Parathyroid adenoma (tissue), 2 donors: ENCODE data around the gene ATP1B2.

ENCODE experiments used
- H2AFZ ChIP-seq: fragments of 300-600 bp; sonication (generic); one replicate; pipeline ENCODE4 v1.7.0; 2017; ENCODE audit warnings: antibody characterized with exemption, mild to moderate bottlenecking
- H3K27ac ChIP-seq: fragments of 300-600 bp; sonication (generic); one replicate; pipeline ENCODE4 v1.7.0; 2017
- H3K27me3 ChIP-seq: fragments of 300-600 bp; sonication (generic); one replicate; pipeline ENCODE4 v1.7.0; 2017; ENCODE audit warnings: low read length; ENCODE audit not compliant: control insufficient read depth, insufficient read depth
- H3K36me3 ChIP-seq: fragments of 300-600 bp; sonication (generic); one replicate; pipeline ENCODE4 v1.7.0; 2017; ENCODE audit warnings: low read length; ENCODE audit not compliant: control insufficient read depth, insufficient read depth
- H3K4me1 ChIP-seq: fragments of 300-600 bp; sonication (generic); one replicate; pipeline ENCODE4 v1.7.0; 2017; ENCODE audit warnings: control low read depth
- H3K4me2 ChIP-seq: fragments of 300-600 bp; sonication (generic); one replicate; pipeline ENCODE4 v1.7.0; 2017; ENCODE audit warnings: low read length
- H3K4me3 ChIP-seq: fragments of 300-600 bp; sonication (generic); one replicate; pipeline ENCODE4 v1.7.0; 2017; ENCODE audit warnings: low read depth, low read length
- H3K79me2 ChIP-seq: fragments of 300-600 bp; sonication (generic); one replicate; pipeline ENCODE4 v1.7.0; 2017; ENCODE audit warnings: control low read depth
- H3K9ac ChIP-seq: fragments of 300-600 bp; sonication (generic); one replicate; pipeline ENCODE4 v1.7.0; 2017; ENCODE audit warnings: mild to moderate bottlenecking
- H3K9me3 ChIP-seq: fragments of 300-600 bp; sonication (generic); one replicate; pipeline ENCODE4 v1.7.0; 2017; ENCODE audit warnings: low read length; ENCODE audit not compliant: control insufficient read depth
- CTCF ChIP-seq: fragments of 300-600 bp; sonication (generic); IDR thresholded peaks from one replicate; pipeline ENCODE4 v1.7.0; 2017; ENCODE audit warnings: antibody characterized with exemption, mild to moderate bottlenecking
- donor health status: primary hyperparathyroidism.

ATP1B2 gene

GRCh38 chr17:7652388-7653356, 1.9 kb downstream of the ATP1B2 start:
- Histone ChIP-seq H3K27me3 (no peaks in the 10 kb centered on the region), H3K9ac (no peak overlapping the region), H3K79me2 (no peaks in the 10 kb centered on the region), H3K36me3 (no peaks in the 10 kb centered on the region), H2AFZ (no peak overlapping the region), H3K27ac (no peak overlapping the region), H3K4me1 (peaks cover 3% of the 10 kb centered on the region), H3K9me3 (no peaks in the 10 kb centered on the region), H3K4me3 (no peak overlapping the region), H3K4me2 (no peak overlapping the region)
- no peak for TF ChIP-seq CTCF

DNA sequence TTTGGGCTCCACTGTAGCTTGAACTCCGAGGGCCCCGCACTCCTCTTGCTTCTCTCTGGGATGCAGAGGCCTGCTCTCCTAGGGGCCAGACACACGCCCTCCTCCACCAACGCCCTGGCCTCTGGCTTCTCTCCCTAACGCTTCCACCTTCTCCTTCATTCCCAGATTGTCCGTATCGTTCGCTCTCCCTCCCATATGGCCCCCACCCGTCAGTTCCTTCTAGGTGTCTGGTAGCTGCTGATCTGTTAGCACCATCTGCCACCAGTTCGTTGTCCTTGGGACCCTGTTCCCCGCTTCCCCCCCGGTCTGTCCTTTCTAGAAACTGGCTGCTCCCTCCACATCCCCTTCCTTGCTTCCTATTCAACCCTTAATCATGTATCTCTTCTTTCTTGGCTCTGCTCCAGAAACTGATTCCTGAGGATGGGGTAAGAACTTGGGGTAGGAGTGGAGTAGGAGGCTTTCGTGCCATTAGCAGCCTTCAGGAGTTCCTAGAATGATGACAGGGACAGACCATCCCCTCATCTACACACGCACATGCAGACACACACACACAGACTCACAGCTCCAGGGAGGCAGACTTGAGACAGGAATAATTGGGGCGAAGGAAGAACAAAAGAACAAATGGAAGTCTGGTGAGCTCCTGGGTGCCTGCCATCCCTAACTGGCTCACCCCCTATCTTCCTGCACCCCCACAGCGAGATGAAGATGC, 4.3 kb downstream of the ATP1B2 start:
- no peaks in the 10 kb centered on the region for H3K27me3 ChIP-seq
- H3K9me3 ChIP-seq, result no peaks in the 10 kb centered on the region
- peaks cover 3% of the 10 kb centered on the region for H3K4me1 ChIP-seq
- H3K4me3 ChIP-seq, result no peak overlapping the region
- no peak overlapping the region for H3K27ac ChIP-seq
- H3K4me2 ChIP-seq, result no peak overlapping the region
- TF ChIP-seq CTCF, result no peak
- H3K79me2 ChIP-seq, result no peaks in the 10 kb centered on the region
- no peak overlapping the region for H3K9ac ChIP-seq
- H3K36me3 ChIP-seq, result no peaks in the 10 kb centered on the region
- H2AFZ ChIP-seq, result no peak overlapping the region

DNA sequence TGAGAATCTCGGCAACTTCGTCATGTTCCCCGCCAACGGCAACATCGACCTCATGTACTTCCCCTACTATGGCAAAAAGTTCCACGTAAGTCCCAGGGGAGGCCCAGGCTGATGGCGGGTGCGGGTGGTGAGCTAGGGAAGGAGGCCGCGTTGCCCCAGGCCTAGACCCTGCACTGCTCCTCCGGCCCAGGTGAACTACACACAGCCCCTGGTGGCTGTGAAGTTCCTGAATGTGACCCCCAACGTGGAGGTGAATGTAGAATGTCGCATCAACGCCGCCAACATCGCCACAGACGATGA, 4.8 kb downstream of the ATP1B2 start:
- no peak overlapping the region for H3K27ac ChIP-seq
- H3K4me3 ChIP-seq, result no peak overlapping the region
- no peaks in the 10 kb centered on the region for H3K9me3 ChIP-seq
- no peaks in the 10 kb centered on the region for H3K36me3 ChIP-seq
- H3K4me2 ChIP-seq, result no peak overlapping the region
- no peaks in the 10 kb centered on the region for H3K79me2 ChIP-seq
- no peak for TF ChIP-seq CTCF
- no peak overlapping the region for H2AFZ ChIP-seq
- H3K9ac ChIP-seq, result no peak overlapping the region
- peaks cover 1% of the 10 kb centered on the region for H3K4me1 ChIP-seq
- no peaks in the 10 kb centered on the region for H3K27me3 ChIP-seq

DNA sequence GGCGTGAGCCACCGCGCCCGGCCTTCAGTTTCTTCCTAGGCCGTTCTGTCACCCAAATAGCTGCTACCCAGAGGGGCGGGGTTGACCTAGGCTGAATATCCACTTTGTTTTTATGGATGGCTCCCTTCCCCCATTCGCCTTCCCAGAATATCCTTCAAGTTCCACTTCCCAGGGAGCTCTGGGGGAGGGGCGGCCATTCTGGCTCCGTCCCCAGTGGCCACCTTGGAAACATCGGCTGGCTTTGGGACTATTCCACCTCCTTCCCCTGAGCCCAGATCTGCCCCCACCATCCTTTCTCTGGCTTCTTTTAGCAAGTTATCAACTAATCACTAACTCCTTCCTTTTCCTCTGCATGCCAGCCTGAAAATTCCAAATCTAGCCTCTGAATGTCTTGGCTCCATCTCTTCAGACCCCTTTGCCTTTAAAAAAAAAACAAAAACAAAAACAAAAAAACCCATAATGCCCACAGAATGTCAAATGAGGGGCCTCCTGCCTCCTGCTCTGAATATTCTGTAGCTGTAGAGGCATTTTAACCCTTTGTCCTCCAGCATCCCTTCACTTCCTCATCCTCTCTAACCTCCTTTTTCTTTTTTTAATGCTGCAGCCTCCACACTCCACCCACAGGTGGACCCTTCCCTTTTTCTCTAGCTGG, 6.4 kb downstream of the ATP1B2 start:
- no peaks in the 10 kb centered on the region for H3K27me3 ChIP-seq
- H3K9me3 ChIP-seq, result no peaks in the 10 kb centered on the region
- H3K4me2 ChIP-seq, result no peak overlapping the region
- no peak for TF ChIP-seq CTCF
- H3K36me3 ChIP-seq, result no peaks in the 10 kb centered on the region
- no peak overlapping the region for H3K27ac ChIP-seq
- H3K79me2 ChIP-seq, result no peaks in the 10 kb centered on the region
- no peaks in the 10 kb centered on the region for H3K4me1 ChIP-seq
- H3K9ac ChIP-seq, result no peak overlapping the region
- H2AFZ ChIP-seq, result no peak overlapping the region
- H3K4me3 ChIP-seq, result no peak overlapping the region
